Stimulated activated CD8-positive, alpha-beta memory T cell treated with anti-CD3 and anti-CD28 coated beads, Interleukin-4, amount 100 ng/mL, for 1 hour (primary cell): Measurements from ENCODE around the gene SDF2L1.
"Not testable (repeated sequence)": the region's sequence is repeated elsewhere in the genome, so short reads cannot be mapped to it uniquely, and the experiment has no call there.

ENCODE experiments used
- DNase-seq, 2 donors: peaks; one replicate each; pipeline ENCODE4 v3.0.0-alpha.2; 2020; ENCODE audit warnings: low read depth in 2 of 2, low spot score in 1 of 2

The SDF2L1 gene

GRCh38 chr22:21636629-21637218 is 5.4 kb upstream of the SDF2L1 start:
- DNase-seq: no peak

GRCh38 chr22:21637450-21637849 is 4.7 kb upstream of the SDF2L1 start:
- not testable (repeated sequence) for DNase-seq

DNA sequence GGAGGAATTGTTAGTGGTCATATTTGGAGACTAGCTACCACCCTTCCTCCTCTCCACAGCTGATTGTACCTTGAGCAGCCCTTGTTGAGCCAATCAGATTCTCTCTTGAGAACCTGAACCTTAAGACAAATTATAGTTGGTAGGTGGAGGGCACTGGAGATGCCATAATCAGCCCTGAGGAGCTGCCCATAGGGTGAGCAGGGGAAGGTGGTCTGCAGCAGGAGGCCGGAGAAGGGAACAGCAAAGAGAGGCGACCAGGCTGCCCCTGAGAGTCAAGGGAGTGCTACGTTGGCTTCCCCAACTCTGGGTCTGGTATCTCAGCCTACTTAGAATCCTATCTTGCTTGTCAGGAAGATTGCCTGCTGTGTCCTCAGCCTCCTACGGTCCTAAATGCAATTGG is 2.7 kb upstream of the SDF2L1 start:
- no peak for DNase-seq

DNA sequence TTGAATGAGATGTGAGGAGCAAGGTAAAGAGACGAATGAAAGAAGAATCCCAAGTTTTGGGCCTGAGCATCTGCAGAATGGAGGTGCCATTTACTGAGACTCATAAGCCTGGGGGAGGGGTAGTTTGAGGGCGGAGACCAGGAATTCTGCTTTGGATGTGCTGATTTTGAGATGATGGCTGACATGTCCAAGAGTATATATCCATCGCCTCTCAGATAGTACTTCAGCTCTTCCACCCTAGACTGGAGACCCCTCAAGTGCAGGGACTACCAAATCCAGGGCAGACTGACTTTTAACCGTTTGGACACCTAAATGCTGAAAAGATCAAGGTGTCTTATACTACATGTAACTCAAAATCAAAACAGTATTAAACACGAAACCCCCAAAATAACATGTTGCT is 1.3 kb upstream of the SDF2L1 start:
- no peak for DNase-seq

DNA sequence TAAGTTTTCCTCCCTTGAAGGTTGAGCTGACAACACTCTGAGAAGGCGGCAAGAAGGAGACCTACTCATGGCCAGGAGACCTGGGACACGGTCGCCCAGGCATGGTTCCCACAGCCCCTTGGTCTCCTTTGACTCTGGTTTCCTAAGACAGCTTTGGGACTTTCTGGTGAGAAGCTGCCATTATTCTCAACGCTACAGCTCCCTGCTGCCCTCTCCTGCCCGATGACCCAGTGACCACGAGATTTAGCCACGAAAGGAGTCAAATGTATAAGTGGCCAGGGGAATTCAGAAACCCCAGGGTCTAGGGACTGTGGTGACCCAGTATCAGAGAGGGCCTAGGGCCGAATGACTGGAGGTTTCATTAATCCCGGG is 699 bp upstream of the SDF2L1 start:
- DNase-seq: no peak

DNA sequence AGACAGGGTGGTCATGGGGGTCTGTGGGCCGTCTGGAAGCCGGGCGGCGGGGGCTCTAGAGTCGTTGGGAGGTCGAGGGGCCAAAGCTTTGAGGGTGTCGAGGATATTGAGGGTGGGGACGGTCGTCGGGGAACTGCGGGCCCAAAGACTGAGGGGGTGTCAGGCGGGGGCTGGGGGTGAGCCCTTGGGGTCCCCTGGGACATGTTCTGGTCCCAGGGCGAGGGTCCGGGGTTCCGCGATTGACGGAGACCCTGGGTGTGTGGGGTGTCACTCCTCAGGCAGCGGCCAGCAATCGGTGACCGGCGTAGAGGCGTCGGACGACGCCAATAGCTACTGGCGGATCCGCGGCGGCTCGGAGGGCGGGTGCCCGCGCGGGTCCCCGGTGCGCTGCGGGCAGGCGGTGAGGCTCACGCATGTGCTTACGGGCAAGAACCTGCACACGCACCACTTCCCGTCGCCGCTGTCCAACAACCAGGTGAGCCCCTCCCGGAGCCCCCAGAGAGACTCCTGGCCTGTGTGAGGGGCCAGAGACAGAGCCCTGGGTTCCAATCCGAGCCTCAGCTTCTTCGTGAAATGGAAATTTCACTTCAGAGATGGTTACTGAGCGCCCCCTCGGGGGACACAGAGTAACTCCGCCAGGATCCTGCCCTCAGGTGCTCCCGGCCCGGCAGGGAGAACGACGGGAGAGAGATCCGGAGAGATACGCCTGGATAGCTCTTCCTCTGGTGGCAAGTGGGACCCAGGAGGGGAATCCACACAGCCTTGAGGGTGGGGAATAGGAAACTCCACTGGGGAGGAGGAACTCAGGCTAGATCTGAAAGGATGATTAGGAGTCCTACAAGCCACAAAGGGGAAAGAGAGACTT is 714 bp downstream of the SDF2L1 start:
- peak in 1 of 2 donors; percentile 38 for DNase-seq

DNA sequence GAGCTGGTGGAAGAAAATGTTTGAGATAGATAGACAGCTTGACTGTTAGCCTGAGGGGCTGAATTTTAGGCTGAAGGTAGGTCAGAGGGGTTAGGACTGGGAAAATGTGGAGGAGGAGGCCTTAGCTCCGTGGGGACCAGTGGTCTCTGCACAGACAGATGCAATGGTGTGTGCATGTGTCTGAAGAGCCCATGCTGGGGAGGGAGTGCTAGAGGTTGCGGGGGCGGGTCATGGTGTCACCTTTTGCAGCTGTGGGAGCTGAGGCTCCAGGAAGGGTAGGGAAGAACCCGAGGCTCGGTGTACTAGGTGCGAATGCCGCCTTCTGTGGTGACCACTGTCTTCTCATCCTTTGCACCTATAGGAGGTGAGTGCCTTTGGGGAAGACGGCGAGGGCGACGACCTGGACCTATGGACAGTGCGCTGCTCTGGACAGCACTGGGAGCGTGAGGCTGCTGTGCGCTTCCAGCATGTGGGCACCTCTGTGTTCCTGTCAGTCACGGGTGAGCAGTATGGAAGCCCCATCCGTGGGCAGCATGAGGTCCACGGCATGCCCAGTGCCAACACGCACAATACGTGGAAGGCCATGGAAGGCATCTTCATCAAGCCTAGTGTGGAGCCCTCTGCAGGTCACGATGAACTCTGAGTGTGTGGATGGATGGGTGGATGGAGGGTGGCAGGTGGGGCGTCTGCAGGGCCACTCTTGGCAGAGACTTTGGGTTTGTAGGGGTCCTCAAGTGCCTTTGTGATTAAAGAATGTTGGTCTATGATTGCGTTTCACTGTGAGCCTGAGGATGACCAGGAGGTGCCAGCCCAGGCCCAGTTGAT is 1.6 kb downstream of the SDF2L1 start:
- DNase-seq: no peak

- not testable (repeated sequence) for DNase-seq
Observed at GRCh38 chr22:21645513-21645912, 3.4 kb downstream of the SDF2L1 start.

DNA sequence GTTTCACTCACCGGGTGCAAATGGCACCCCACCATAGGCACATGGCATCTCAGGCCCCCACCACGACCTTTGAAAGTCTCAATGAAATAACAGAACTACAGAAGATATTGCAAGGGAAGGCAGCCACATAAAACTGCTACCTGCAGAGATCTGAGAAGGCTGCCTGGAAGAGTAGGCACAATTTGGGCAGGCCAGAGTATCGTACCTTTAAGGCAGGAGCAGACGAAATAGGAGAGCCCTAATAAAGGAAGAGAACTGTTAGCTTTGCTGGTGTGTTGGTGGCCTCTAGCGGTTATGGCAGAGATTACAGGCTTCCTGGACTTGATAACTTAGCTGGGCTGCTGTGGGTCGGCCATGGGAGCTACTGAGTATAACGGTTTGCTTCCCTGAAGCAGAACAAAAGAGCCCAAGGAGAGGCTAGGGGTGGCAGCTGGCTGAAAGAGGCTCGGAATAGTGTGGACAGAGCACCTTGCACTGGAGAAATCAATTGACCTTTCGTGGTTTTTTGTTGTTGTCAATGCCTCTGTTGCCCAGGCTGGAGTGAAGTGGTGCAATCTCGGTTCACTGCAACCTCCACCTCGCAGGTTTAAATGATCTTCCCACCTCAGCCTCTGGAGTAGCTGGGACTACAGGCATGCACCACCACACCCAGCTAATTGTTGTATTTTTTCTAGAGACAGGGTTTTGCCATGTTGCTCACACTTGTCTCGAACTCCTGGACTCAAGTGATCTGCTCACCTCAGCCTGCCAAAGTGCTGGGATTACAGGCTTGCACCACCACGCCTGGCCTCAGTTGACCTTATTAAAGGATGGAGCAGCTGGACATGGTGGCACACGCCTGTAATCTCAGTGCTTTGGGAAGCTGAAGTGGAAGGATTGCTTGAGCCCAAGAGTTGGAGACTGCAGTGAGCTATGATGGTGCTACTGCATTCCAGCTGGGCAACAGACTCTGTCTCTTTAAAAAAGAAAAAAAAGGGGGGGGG is 4.8 kb downstream of the SDF2L1 start:
- DNase-seq: peak; percentile 52 to 60

- no peak for DNase-seq
Observed at GRCh38 chr22:21650280-21650679, 8.2 kb downstream of the SDF2L1 start.

GRCh38 chr22:21650823-21651520 is 8.9 kb downstream of the SDF2L1 start:
- no peak for DNase-seq

DNA sequence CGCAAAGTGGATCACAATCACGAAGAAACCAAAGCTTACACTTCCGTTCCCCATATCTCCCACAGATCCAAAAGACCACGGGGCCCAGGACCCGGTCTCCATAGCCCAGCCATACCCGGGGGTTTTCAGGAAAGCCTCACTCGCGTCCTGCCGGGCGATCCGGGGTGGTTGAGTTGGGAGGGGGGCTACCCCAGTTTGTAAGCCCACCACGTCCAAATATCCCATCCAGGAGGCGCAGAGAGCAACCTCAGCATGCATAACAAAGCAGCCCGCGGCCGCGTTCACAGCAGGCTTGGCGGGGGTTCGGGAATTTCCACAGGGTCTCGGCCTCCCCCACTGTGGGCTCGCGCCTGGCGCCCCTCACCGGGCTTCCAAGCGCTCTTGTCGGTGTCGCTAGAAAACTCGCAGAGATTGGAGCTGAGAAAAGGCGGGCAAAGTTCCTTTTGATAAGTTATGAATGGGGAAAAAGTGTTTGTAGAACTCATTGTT is 9.5 kb downstream of the SDF2L1 start:
- DNase-seq: no peak

DNA sequence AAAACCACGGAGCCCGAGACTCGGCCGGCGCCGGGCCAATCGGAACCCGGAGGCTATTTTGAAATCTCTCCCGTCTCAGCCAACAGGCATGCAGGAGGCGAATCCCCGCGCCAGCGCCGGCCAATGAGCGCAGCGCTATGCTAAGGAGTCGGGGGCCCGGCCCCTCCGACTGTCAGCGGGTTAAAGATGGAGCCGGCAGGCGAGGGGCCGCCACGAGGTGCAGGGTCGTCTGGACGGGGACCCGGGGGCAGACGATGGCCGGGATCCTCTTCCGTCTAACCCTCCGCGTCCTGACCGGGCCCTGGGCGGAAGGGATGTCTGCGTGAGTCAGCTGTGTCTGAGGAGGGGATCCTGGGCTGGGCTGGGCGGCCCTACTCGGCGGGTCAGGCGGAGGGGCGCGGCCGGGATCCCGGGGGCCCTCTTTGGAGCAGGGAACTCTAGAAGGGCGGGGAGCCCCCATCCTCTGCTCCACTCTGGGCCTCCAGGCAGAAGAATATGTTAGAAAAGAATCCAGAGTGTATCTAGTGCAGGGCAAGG is 10.0 kb downstream of the SDF2L1 start:
- DNase-seq: peak; percentile 55 to 68

DNA sequence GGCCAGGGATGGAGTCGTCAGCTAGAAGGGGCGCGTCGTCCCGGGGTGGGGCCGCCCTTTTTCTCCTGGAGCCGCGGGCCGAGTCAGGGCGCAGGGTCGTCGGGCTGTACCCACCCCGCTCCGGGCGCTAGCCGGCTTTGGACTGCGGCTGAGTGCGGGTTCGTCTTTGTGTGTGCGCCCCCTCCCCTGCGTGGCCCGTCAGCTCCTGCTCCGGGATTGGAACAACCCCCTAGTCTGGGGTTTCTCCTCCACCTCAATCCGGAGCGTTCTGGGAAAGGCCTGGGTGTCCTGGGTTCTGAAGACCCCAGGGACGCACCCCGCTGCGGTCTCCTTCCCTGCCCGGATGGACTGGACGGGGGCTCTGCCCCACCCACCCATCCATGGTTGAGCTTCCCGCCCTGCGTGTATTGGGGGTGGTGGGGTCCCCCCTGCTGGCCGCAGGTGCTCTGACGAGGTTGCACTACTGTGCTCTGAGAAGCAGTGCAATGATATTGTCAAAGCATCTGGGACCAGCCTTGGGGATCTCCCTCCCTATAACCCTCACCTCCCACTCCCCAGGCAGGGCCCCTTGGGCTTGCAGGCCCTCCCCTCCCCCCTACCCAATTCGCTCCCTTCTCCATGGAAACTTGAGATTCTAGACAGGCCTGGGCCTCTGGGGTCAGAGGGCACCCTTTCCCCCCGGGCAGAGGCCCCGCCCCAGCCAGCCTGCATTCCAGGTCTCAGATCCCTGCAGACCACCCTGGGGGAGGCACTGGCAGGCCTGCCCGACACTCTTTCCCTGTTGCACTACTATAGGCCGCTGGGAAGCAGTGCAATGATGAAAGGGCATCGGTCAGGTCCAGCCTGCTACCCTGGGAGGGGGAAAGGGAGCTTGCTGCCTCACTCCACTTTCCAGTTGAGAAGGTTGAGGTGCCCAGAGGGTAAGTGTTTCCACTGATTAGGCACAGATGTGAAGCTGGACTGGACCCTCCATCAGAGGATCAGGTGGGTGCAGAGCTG is 10.7 kb downstream of the SDF2L1 start:
- DNase-seq: no peak

DNA sequence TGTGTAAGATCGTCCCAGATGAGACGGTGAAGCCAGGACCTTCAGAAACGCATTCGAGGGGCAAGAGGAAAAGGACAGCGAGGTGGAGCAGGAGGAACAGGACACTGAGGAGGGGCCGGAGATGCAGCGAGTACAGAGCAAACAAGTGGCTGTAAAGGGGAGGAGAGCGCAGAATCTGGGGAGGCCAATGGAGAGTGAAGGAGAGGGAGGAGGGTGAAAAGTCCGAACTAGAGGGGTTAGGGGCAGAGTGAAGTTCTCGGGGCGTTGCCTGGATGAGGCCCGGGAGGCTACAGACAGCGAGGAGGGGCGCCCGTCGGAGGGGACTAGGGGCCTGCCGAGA is 14.9 kb downstream of the SDF2L1 start:
- no peak for DNase-seq

GRCh38 chr22:21657360-21658032 is 15.4 kb downstream of the SDF2L1 start:
- DNase-seq: peak; percentile 49 to 54

- DNase-seq: no peak
Observed at GRCh38 chr22:21659864-21660525, 17.9 kb downstream of the SDF2L1 start.
